GM06990 (cell line): ENCODE measurements around the gene ILDR2.

ENCODE experiments used
- DNase-seq: peaks from one replicate; pipeline ENCODE4 v3.0.0-alpha.2; 2011; ENCODE audit not compliant: insufficient read length; ENCODE audit errors: extremely low read depth
- H3K27me3 ChIP-seq: replicated peaks from 2 replicates; pipeline ENCODE4 v1.6.0; 2011; ENCODE audit warnings: low read length; ENCODE audit not compliant: control insufficient read depth, insufficient read depth
- H3K36me3 ChIP-seq: 2 replicates; pipeline ENCODE4 v1.5.1; 2011; ENCODE audit warnings: low read length; ENCODE audit not compliant: control insufficient read depth, insufficient read depth
- H3K4me3 ChIP-seq: replicated peaks from 2 replicates; pipeline ENCODE4 v1.5.1; 2011; ENCODE audit warnings: low read depth, mild to moderate bottlenecking, control low read depth, low read length
- TF ChIP-seq, protein P1 (sequence below): IDR thresholded peaks from 2 replicates; pipeline ENCODE4 v1.5.1; 2011; ENCODE audit warnings: low read length, control low read depth, mild to moderate bottlenecking, inconsistent platforms; ENCODE audit not compliant: insufficient read depth, poor library complexity, severe bottlenecking

The ILDR2 gene

GRCh38 chr1:166876540-166876838 lies 98.9 kb downstream of the ILDR2 start:
- no peaks in the 10 kb centered on the region for H3K36me3 ChIP-seq
- no peaks in the 10 kb centered on the region for H3K27me3 ChIP-seq
- H3K4me3 ChIP-seq = peak overlapping the region; percentile 61
- TF ChIP-seq, protein P1, sequence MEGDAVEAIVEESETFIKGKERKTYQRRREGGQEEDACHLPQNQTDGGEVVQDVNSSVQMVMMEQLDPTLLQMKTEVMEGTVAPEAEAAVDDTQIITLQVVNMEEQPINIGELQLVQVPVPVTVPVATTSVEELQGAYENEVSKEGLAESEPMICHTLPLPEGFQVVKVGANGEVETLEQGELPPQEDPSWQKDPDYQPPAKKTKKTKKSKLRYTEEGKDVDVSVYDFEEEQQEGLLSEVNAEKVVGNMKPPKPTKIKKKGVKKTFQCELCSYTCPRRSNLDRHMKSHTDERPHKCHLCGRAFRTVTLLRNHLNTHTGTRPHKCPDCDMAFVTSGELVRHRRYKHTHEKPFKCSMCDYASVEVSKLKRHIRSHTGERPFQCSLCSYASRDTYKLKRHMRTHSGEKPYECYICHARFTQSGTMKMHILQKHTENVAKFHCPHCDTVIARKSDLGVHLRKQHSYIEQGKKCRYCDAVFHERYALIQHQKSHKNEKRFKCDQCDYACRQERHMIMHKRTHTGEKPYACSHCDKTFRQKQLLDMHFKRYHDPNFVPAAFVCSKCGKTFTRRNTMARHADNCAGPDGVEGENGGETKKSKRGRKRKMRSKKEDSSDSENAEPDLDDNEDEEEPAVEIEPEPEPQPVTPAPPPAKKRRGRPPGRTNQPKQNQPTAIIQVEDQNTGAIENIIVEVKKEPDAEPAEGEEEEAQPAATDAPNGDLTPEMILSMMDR = no peak
- DNase-seq = no peak

DNA sequence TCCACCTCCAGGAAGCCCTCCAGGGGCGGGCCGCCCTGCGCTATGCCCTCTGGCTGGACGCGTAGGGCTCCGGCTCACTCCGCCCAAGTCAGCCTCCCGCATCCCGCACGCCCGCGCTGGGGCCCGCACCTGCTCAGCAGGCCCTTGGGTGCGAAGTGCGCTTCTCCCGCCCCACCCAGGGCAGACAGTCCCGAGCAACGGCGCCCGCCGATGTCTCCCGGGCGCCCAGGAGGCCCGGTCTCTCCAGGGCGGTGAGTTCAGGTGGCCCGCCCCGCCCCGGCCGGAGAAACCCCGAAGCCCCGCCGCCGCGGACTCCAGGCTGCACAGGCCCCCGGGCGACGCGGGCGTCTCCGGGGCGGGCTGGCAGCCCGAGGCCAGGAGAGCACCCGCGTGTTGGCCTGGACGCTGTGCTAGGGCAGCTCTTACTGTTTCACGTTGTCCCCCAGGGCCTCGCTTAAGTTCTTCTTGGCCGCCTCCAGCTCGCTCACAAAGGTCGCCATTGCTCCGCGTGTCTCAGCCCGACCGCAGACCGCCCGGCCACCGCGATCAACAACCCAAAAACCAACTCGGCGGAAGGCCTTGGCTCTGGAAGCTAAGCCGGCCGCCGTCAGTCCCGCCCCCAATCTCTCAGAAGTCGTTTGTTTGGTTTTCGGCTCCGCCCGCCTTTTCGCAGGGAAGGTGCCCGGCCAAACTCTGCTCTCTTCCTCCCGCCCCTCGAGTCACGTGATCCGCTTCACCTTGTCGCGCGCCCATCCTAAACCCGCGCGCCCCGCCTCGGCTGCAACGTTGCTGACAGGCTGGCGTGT lies 99.4 kb downstream of the ILDR2 start, which contains the start of gene TADA1:
TSS of gene TADA1 (minus strand) at position 531 of the 806 bp plus-strand sequence. CDS start at position 500, 31 bp downstream.
- H3K36me3 ChIP-seq = no peaks in the 10 kb centered on the region

DNA sequence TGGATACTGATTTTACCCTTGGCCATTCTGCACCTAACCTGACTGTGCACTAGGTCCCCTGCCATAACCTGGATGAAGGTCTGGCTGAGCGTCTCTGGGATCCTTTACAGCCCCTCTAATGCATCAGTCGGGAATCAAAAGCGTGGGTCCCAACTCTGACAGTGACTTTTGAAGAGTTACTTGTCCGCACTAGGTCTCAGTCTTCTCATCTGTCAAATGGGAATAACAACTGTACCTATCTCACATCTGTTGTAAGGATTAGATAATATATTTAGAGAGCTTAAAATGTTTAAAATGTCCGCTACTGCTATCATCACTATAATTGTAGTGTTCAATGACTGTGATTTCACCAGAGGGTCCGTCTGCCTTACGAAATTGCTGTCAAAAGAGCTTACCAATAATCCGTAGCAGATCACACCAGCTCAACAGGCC lies 100.0 kb downstream of the ILDR2 start:
- H3K36me3 ChIP-seq = no peaks in the 10 kb centered on the region
- peak overlapping the region; percentile 84 for H3K4me3 ChIP-seq
- TF ChIP-seq, protein P1 = no peak
- no peaks in the 10 kb centered on the region for H3K27me3 ChIP-seq
- no peak for DNase-seq

More for the DNA sequence above, 99.4 kb downstream of the ILDR2 start, which contains the start of gene TADA1:
- no peaks in the 10 kb centered on the region for H3K27me3 ChIP-seq
- peak within 1 kb of the TSS; percentile 84 for H3K4me3 ChIP-seq
- peak; percentile 98 for DNase-seq
- TF ChIP-seq, protein P1 = peak; percentile 38

DNA sequence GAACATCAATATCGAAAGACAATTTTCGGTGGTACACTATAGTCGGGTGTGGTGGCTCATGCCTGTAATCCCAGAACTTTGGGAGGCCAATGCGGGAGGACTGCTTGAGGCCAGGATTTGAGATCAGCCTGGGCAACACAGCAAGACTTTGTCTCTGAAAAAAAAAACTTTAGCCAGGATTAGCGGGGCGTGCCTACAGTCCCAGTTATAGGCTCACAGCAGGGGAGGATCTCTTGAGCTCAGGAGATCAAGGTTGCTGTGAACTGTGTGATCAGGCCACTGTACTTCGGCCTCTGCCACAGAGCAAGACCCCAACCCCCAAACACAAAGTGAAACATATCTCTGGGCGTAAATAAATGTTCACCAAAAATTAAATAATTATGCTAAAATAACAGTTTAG lies 100.9 kb downstream of the ILDR2 start:
- TF ChIP-seq, protein P1 = no peak
- no peak overlapping the region for H3K4me3 ChIP-seq
- DNase-seq = no peak
- H3K36me3 ChIP-seq = no peaks in the 10 kb centered on the region
- no peaks in the 10 kb centered on the region for H3K27me3 ChIP-seq

- no peaks in the 10 kb centered on the region for H3K27me3 ChIP-seq
- TF ChIP-seq, protein P1 = no peak
- no peak for DNase-seq
Measured at GRCh38 chr1:166870584-166870983, 104.8 kb downstream of the ILDR2 start.

More at GRCh38 chr1:166870584-166870983, 104.8 kb downstream of the ILDR2 start:
- H3K36me3 ChIP-seq = no peaks in the 10 kb centered on the region; the same call in none of the 2 replicates
- H3K4me3 ChIP-seq = no peak overlapping the region
